Endothelial cell (in vitro differentiated cells): Measurements from ENCODE around the gene SP3. TPM values are rescaled to one million over a fixed set of nuclear protein-coding genes. Genes with fewer than 3 reads are reported as not detected.

ENCODE experiments used
- DNase-seq: peaks from one replicate; pipeline ENCODE4 v3.0.0; 2021; ENCODE audit warnings: low spot score
- H3K27ac Mint-ChIP-seq: one replicate; pipeline ENCODE4 v1.8.0; 2021; ENCODE audit warnings: mixed read lengths, inconsistent platforms; ENCODE audit not compliant: unreplicated experiment
- H3K27me3 Mint-ChIP-seq: one replicate; pipeline ENCODE4 v1.8.0; 2021; ENCODE audit warnings: mild to moderate bottlenecking, moderate library complexity, mixed read lengths, inconsistent platforms; ENCODE audit not compliant: unreplicated experiment
- H3K36me3 Mint-ChIP-seq: one replicate; pipeline ENCODE4 v1.8.0; 2021; ENCODE audit warnings: mild to moderate bottlenecking, low read depth, mixed read lengths, inconsistent platforms; ENCODE audit not compliant: unreplicated experiment
- H3K4me1 Mint-ChIP-seq: one replicate; pipeline ENCODE4 v1.8.0; 2021; ENCODE audit warnings: mild to moderate bottlenecking, mixed read lengths, inconsistent platforms; ENCODE audit not compliant: unreplicated experiment
- H3K4me3 Mint-ChIP-seq: one replicate; pipeline ENCODE4 v1.8.0; 2021; ENCODE audit warnings: mild to moderate bottlenecking, mixed read lengths, inconsistent platforms; ENCODE audit not compliant: unreplicated experiment
- H3K9me3 Mint-ChIP-seq: one replicate; pipeline ENCODE4 v1.8.0; 2021; ENCODE audit warnings: mixed read lengths, inconsistent platforms; ENCODE audit not compliant: unreplicated experiment
- CTCF ChIP-seq: fragments of 200-600 bp; sonication (generic); IDR thresholded peaks from one replicate; pipeline ENCODE4 v1.5.0; 2021; ENCODE audit warnings: antibody characterized with exemption; ENCODE audit not compliant: unreplicated experiment
- total RNA-seq: library from RNA; stranded (reverse); fragmentation: NEBNext Ultra II Directional; extraction: Animal tissue kit (Norgen Biotek cat#: 25700); gene quantifications from one replicate; pipeline ENCODE4 v1.2.1, GENCODE V29; 2021; ENCODE audit not compliant: unreplicated experiment

Gene SP3
- total RNA-seq, 1 donor from 2014 or later, result 76.2 TPM

GRCh38 chr2:174012347-174013314, 47.5 kb upstream of the SP3 start:
- Mint-ChIP-seq H3K27ac (peak overlapping the region; percentile 52), H3K9me3 (no peaks in the 10 kb centered on the region), H3K4me1 (peaks cover 19% of the 10 kb centered on the region), H3K4me3 (no peak overlapping the region), H3K27me3 (peaks cover 3% of the 10 kb centered on the region), H3K36me3 (no peaks in the 10 kb centered on the region)
- DNase-seq, result peak; percentile 30
- no peak for TF ChIP-seq CTCF

- H3K27me3 Mint-ChIP-seq, result peaks cover 3% of the 10 kb centered on the region
- H3K9me3 Mint-ChIP-seq, result no peaks in the 10 kb centered on the region
- no peak for DNase-seq
- no peak for TF ChIP-seq CTCF
- H3K4me3 Mint-ChIP-seq, result no peak overlapping the region
- H3K27ac Mint-ChIP-seq, result no peak overlapping the region
- peaks cover 19% of the 10 kb centered on the region for H3K4me1 Mint-ChIP-seq
- H3K36me3 Mint-ChIP-seq, result no peaks in the 10 kb centered on the region
These were observed 46.6 kb upstream of the SP3 start for GRCh38 chr2:174011796-174012195.

GRCh38 chr2:174011173-174011572, 46.0 kb upstream of the SP3 start:
- peak overlapping the region; percentile 43 for H3K27ac Mint-ChIP-seq
- DNase-seq, result no peak
- TF ChIP-seq CTCF, result no peak
- peaks cover 19% of the 10 kb centered on the region for H3K4me1 Mint-ChIP-seq
- peaks cover 3% of the 10 kb centered on the region for H3K27me3 Mint-ChIP-seq
- no peaks in the 10 kb centered on the region for H3K36me3 Mint-ChIP-seq
- no peaks in the 10 kb centered on the region for H3K9me3 Mint-ChIP-seq
- no peak overlapping the region for H3K4me3 Mint-ChIP-seq

- DNase-seq, result no peak
- no peak overlapping the region for H3K4me3 Mint-ChIP-seq
- H3K4me1 Mint-ChIP-seq, result peaks cover 19% of the 10 kb centered on the region
- H3K9me3 Mint-ChIP-seq, result no peaks in the 10 kb centered on the region
- TF ChIP-seq CTCF, result no peak
- H3K27ac Mint-ChIP-seq, result no peak overlapping the region
- no peaks in the 10 kb centered on the region for H3K36me3 Mint-ChIP-seq
- peaks cover 3% of the 10 kb centered on the region for H3K27me3 Mint-ChIP-seq
These were observed 44.5 kb upstream of the SP3 start for GRCh38 chr2:174009488-174010223.
